Adrenal gland (tissue), 12 donors: ENCODE data around the gene TTC3. TPM values are rescaled to one million over a fixed set of nuclear protein-coding genes. Genes with fewer than 3 reads are reported as not detected.
"Not testable (repeated sequence)": the region's sequence is repeated elsewhere in the genome, so short reads cannot be mapped to it uniquely, and the experiment has no call there.

Experiments used
- DNase-seq, 7 donors: peaks; one replicate each; pipeline ENCODE4 v3.0.0-alpha.2; 2019 to 2020
- H3K27ac ChIP-seq, 5 donors: fragments of 200-600 bp; sonication (generic) in 4 of 5; 1 replicate in 3 of 5; 2 replicates in 2 of 5; pipeline versions ENCODE4 v1.5.1 to v1.8.0; 2016 to 2020; ENCODE audit warnings: mild to moderate bottlenecking in 1 of 5
- H3K27me3 ChIP-seq: fragments of 200-600 bp; 2 replicates; pipeline ENCODE4 v1.8.0; 2021
- H3K36me3 ChIP-seq, 2 donors: fragments of 200-600 bp; replicated peaks in 1 of 2; 1 replicate in 1 of 2; 2 replicates in 1 of 2; pipeline versions ENCODE4 v1.5.1 to v1.8.0; 2018 to 2022
- H3K4me1 ChIP-seq, 2 donors: fragments of 200-600 bp; replicated peaks in 1 of 2; 1 replicate in 1 of 2; 2 replicates in 1 of 2; pipeline versions ENCODE4 v1.5.1 to v1.8.0; 2018 to 2021
- H3K4me3 ChIP-seq, 4 donors: fragments of 200-600 bp; sonication (generic) in 3 of 4; one replicate each; pipeline ENCODE4 v1.5.1; 2016 to 2018
- H3K9me3 ChIP-seq, 3 donors: fragments of 200-600 bp; sonication (generic) in 1 of 3; replicated peaks in 1 of 3; 1 replicate in 2 of 3; 2 replicates in 1 of 3; pipeline versions ENCODE4 v1.5.1 to v1.8.0; 2016 to 2021
- POLR2A ChIP-seq, 2 donors: fragments of 450-650 bp; IDR thresholded peaks; one replicate each; pipeline ENCODE4 v1.6.1; 2017; ENCODE audit warnings: antibody characterized with exemption in 2 of 2, mild to moderate bottlenecking in 2 of 2, moderate library complexity in 1 of 2
- WGBS, 4 donors: extraction: QIAGEN DNeasy Blood & Tissue Kit in 2 of 4; methylation state at CpG; one replicate each; pipeline versions ENCODE4 v1.1.5 to v1.1.7; 2013 to 2017; 5-methylcytosine and 5-hydroxymethylcytosine counted together
- intact Hi-C, 2 donors: fragments of 100-400 bp; cut with DNase I; formaldehyde crosslinking; loops; one replicate each; pipeline versions ENCODE4 v1.14.1 to v1.15.0; 2022 to 2023
- polyA plus RNA-seq, 3 donors: library from polyadenylated mRNA; stranded (reverse); fragments of 200-250 nt in 2 of 3; fragments of 350-450 nt in 1 of 3; fragmentation: Illumina TruSeq in 1 of 3; extraction: RNeasy Lipid Tissue Mini Kit (QIAGEN cat#74804) in 1 of 3; gene quantifications; one replicate each; pipeline ENCODE4 v1.2.3, GENCODE V29; 2013 to 2014
- total RNA-seq, 9 donors: library from RNA; depleted of rRNA in 4 of 9; stranded (reverse); fragments of >200 nt in 4 of 9; fragments of 120-200 nt in 1 of 9; fragmentation: NEBNext Ultra II Directional in 1 of 9; extraction: Animal tissue kit (Norgen Biotek cat#: 25700) in 1 of 9; gene quantifications; one replicate each; pipeline versions ENCODE4 v1.1.0 to v1.2.4, GENCODE V29; 2013 to 2023
- TF ChIP-seq, protein P1 (sequence below), 6 experiments: fragments of 450-650 bp in 4 of 6; fragments of 200-600 bp in 2 of 6; sonication (generic) in 1 of 6; IDR thresholded peaks; 1 replicate in 5 of 6; 2 replicates in 1 of 6; pipeline versions ENCODE4 v1.5.1 to v1.8.0; 2016 to 2021; ENCODE audit warnings: antibody characterized with exemption in 6 of 6, mild to moderate bottlenecking in 2 of 6, moderate library complexity in 1 of 6
- donor health status: healthy with polysubstance abuse.
- donor health status: Bipolar disorder and iron deficiency.
- donor health status: DM: yes; HTN: yes; CAD: no.
- donor health status: DM: no; HTN: no; CAD: no.
- donor health status: DM: no; HTN: no; CAD: no.
- donor health status: DM: yes; HTN: yes; CAD: no.

Gene TTC3
- total and polyA plus RNA-seq, 12 donors = 37.9 to 286 (median 136) TPM

- WGBS, 4 donors = 88 to 97% (median 96%) methylated on average over 6 of the region's 6 CpGs
- peaks cover 0 to 37% of the 10 kb centered on the region in 2 donors for H3K36me3 ChIP-seq
- no peaks in the 10 kb centered on the region for H3K27me3 ChIP-seq
These were observed 27.3 kb downstream of the TTC3 start for GRCh38 chr21:37100316-37100715.

GRCh38 chr21:37101384-37101783, 28.3 kb downstream of the TTC3 start:
- H3K36me3 ChIP-seq = peaks cover 0 to 33% of the 10 kb centered on the region in 2 donors
- no peak for TF ChIP-seq POLR2A (IDR thresholded peaks at IDR 0.05)
- TF ChIP-seq, protein P1, sequence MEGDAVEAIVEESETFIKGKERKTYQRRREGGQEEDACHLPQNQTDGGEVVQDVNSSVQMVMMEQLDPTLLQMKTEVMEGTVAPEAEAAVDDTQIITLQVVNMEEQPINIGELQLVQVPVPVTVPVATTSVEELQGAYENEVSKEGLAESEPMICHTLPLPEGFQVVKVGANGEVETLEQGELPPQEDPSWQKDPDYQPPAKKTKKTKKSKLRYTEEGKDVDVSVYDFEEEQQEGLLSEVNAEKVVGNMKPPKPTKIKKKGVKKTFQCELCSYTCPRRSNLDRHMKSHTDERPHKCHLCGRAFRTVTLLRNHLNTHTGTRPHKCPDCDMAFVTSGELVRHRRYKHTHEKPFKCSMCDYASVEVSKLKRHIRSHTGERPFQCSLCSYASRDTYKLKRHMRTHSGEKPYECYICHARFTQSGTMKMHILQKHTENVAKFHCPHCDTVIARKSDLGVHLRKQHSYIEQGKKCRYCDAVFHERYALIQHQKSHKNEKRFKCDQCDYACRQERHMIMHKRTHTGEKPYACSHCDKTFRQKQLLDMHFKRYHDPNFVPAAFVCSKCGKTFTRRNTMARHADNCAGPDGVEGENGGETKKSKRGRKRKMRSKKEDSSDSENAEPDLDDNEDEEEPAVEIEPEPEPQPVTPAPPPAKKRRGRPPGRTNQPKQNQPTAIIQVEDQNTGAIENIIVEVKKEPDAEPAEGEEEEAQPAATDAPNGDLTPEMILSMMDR (IDR thresholded peaks at IDR 0.05) = no peak
- no peak overlapping the region for H3K27ac ChIP-seq
- DNase-seq = no peak
- no peak overlapping the region for H3K4me3 ChIP-seq
- WGBS, 4 donors = 80 to 94% (median 84%) methylated on average over 1 of the region's 1 CpG
- intact Hi-C loops = no loop called here
- H3K27me3 ChIP-seq = no peaks in the 10 kb centered on the region
- H3K9me3 ChIP-seq = no peaks in the 10 kb centered on the region
- no peaks in the 10 kb centered on the region for H3K4me1 ChIP-seq

More at GRCh38 chr21:37100316-37100715, 27.3 kb downstream of the TTC3 start:
- Histone ChIP-seq H3K4me3 (no peak overlapping the region), H3K27ac (no peak overlapping the region), H3K4me1 (no peaks in the 10 kb centered on the region), H3K9me3 (no peaks in the 10 kb centered on the region)
- no peak for DNase-seq
- TF ChIP-seq, protein P1 (IDR thresholded peaks at IDR 0.05) = no peak
- intact Hi-C loops = no loop called here

DNA sequence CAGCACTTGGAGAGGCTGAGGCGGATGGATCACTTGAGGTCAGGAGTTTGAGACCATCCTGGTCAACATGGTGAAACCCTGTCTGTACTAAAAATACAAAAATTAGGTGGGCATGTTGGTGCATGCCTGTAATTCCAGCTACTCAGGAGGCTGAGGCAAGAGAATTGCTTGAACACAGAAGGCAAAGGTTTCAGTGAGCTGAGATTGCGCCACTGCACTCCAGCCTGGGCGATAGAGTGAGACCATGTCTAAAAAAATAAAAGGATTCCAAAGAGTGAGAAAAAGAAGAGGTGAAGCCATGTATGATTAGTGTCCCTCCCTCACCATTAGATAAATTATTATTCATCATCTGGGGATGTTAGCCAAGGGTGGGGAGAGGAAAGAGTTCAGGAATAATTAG, 29.7 kb downstream of the TTC3 start:
- H3K27me3 ChIP-seq, DNase-seq, H3K9me3 ChIP-seq, H3K4me1 ChIP-seq, H3K27ac ChIP-seq, H3K4me3 ChIP-seq, intact Hi-C loops: not testable (repeated sequence)
- WGBS, 4 donors = 92 to 96% (median 95%) methylated on average over 3 of the region's 3 CpGs
- H3K36me3 ChIP-seq = peaks cover 0 to 19% of the 10 kb centered on the region in 2 donors

- Histone ChIP-seq H3K27me3 (no peaks in the 10 kb centered on the region), H3K4me1 (no peaks in the 10 kb centered on the region), H3K9me3 (no peaks in the 10 kb centered on the region), H3K27ac (no peak overlapping the region), H3K36me3 (no peaks in the 10 kb centered on the region), H3K4me3 (no peak overlapping the region)
- WGBS, 4 donors = 95 to 99% (median 97%) methylated on average over 2 of the region's 2 CpGs
- no peak for TF ChIP-seq POLR2A (IDR thresholded peaks at IDR 0.05)
- TF ChIP-seq, protein P1 (IDR thresholded peaks at IDR 0.05) = no peak
- DNase-seq = no peak
- intact Hi-C loops = no loop called here
These were observed 33.9 kb downstream of the TTC3 start for GRCh38 chr21:37106998-37107397.

GRCh38 chr21:37111029-37111428, 38.0 kb downstream of the TTC3 start:
- H3K36me3 ChIP-seq, H3K4me1 ChIP-seq, H3K27me3 ChIP-seq, intact Hi-C loops, DNase-seq, H3K27ac ChIP-seq, H3K9me3 ChIP-seq, H3K4me3 ChIP-seq: not testable (repeated sequence)
- WGBS, 4 donors = 87 to 95% (median 94%) methylated on average over 5 to 6 of the region's 6 CpGs

DNA sequence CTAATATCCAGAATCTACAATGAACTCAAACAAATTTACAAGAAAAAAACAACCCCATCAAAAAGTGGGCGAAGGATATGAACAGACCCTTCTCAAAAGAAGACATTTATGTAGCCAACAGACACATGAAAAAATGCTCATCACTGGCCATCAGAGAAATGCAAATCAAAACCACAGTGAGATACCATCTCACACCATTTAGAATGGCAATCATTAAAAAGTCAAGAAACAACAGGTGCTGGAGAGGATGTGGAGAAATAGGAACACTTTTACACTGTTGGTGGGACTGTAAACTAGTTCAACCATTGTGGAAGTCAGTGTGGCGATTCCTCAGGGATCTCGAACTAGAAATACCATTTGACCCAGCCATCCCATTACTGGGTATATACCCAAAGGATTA, 41.2 kb downstream of the TTC3 start:
- H3K27ac ChIP-seq, intact Hi-C loops, DNase-seq, H3K36me3 ChIP-seq, H3K4me1 ChIP-seq, H3K4me3 ChIP-seq, H3K27me3 ChIP-seq, H3K9me3 ChIP-seq: not testable (repeated sequence)
- 87 to 100% (median 89%) methylated on average over 1 of the region's 3 CpGs for WGBS, 4 donors

- H3K4me1 ChIP-seq, DNase-seq, H3K27ac ChIP-seq, H3K36me3 ChIP-seq, H3K4me3 ChIP-seq, H3K9me3 ChIP-seq, H3K27me3 ChIP-seq, intact Hi-C loops: not testable (repeated sequence)
- 90 to 98% (median 97%) methylated on average over 2 of the region's 2 CpGs for WGBS, 4 donors
These were observed 43.4 kb downstream of the TTC3 start for GRCh38 chr21:37116459-37116858.
